GM06990 (cell line): Measurements from ENCODE around the gene EXOC3L4.

Experiments used
- DNase-seq: peaks from one replicate; pipeline ENCODE4 v3.0.0-alpha.2; 2011; ENCODE audit not compliant: insufficient read length; ENCODE audit errors: extremely low read depth
- H3K27me3 ChIP-seq: replicated peaks from 2 replicates; pipeline ENCODE4 v1.6.0; 2011; ENCODE audit warnings: low read length; ENCODE audit not compliant: control insufficient read depth, insufficient read depth
- H3K36me3 ChIP-seq: 2 replicates; pipeline ENCODE4 v1.5.1; 2011; ENCODE audit warnings: low read length; ENCODE audit not compliant: control insufficient read depth, insufficient read depth
- H3K4me3 ChIP-seq: replicated peaks from 2 replicates; pipeline ENCODE4 v1.5.1; 2011; ENCODE audit warnings: low read depth, mild to moderate bottlenecking, control low read depth, low read length
- TF ChIP-seq, protein P1 (sequence below): IDR thresholded peaks from 2 replicates; pipeline ENCODE4 v1.5.1; 2011; ENCODE audit warnings: low read length, control low read depth, mild to moderate bottlenecking, inconsistent platforms; ENCODE audit not compliant: insufficient read depth, poor library complexity, severe bottlenecking

The EXOC3L4 gene

DNA sequence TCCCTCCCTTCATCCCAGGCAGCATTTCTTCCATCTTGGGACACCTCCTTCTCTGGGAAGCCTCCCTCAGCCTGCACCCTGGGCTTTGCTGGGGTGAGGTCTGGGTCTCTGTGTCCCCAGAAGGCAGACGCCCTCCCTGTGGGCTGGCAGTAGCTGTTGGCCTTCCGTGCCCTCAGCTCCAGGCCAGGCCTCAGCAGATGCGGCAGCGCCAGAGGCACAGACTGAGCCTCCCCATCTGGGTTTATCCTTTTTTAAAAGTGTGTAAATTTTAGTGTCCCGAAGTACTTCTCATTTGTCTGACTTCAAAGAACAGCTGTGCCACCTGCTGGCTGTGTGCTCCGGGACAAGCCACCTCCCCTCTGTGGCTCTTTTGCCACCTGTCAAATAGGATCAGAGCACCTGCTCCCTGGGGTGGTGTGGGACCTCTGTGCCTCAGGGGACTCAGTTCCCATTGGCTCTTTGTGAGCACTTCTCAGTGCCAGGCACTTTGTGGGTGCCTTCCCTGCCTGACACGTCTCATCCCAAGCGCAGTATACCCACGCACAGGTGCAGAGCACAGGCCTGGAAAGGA, 11.1 kb downstream of the EXOC3L4 start:
- DNase-seq, result no peak
- Histone ChIP-seq H3K36me3 (no peaks in the 10 kb centered on the region), H3K4me3 (no peak overlapping the region), H3K27me3 (no peaks in the 10 kb centered on the region)
- TF ChIP-seq, protein P1, sequence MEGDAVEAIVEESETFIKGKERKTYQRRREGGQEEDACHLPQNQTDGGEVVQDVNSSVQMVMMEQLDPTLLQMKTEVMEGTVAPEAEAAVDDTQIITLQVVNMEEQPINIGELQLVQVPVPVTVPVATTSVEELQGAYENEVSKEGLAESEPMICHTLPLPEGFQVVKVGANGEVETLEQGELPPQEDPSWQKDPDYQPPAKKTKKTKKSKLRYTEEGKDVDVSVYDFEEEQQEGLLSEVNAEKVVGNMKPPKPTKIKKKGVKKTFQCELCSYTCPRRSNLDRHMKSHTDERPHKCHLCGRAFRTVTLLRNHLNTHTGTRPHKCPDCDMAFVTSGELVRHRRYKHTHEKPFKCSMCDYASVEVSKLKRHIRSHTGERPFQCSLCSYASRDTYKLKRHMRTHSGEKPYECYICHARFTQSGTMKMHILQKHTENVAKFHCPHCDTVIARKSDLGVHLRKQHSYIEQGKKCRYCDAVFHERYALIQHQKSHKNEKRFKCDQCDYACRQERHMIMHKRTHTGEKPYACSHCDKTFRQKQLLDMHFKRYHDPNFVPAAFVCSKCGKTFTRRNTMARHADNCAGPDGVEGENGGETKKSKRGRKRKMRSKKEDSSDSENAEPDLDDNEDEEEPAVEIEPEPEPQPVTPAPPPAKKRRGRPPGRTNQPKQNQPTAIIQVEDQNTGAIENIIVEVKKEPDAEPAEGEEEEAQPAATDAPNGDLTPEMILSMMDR, result peak; percentile 58

DNA sequence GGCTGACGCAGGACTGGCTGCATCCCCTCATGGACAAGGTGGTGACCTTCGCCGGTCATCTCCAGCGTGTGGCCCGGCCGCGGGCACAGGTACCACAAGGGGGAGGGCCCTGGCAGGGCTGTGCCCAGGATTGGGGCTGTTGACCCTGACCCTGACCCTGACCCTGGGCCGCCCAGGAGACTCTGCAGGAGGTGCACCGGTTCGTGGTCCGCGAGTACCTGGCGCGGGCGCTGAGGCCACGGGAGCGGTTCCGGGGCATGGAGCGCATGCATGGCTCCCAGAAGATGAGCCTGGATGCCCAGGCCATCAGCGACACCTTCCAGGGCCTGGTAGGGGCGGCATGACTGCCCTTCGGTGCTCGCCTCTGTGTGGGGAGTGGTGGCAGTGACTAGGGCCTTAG, 12.9 kb downstream of the EXOC3L4 start:
- Histone ChIP-seq H3K4me3 (no peak overlapping the region), H3K27me3 (no peaks in the 10 kb centered on the region), H3K36me3 (no peaks in the 10 kb centered on the region)
- DNase-seq, result no peak
- TF ChIP-seq, protein P1, result no peak

DNA sequence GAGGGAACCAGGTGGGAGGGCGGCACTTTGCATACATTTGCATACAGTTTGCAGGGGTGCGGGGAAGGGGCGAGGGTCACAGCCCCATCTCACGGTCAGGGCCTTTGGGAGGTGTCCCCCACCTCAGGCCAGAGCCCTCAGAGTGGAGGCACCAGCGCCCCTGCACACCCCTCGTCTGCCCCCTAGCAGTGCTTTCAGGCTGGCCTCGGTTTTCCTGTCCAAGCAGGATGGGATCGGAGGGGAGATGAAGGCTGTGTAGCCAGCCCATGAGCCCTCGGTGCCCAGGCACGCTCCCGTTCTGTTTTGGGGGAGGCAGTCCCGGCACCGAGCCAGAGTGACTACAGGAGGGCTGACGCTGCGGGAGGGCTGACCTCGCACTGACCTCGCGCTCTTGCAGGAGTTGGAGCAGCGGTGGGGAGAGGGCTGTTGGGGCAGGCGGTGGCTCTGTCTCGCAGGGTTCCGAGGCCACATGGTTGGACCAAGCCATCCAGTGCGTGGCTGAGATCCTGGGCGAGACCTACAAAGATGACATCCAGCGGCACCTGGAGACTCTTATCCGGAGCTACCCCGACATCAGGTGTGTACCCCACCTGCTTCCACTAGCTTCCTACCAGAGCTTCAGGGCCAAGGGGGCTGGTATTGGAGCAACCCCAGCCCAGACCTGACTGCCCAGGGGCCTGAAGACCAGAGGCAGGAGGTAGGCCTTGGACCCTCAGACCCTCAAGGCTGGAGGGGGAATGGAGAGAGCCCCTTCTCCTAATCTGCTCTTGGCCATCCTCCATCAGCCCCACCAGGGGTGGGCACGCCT, 13.6 kb downstream of the EXOC3L4 start:
- Histone ChIP-seq H3K4me3 (no peak overlapping the region), H3K36me3 (no peaks in the 10 kb centered on the region), H3K27me3 (no peaks in the 10 kb centered on the region)
- no peak for DNase-seq
- TF ChIP-seq, protein P1, result no peak

DNA sequence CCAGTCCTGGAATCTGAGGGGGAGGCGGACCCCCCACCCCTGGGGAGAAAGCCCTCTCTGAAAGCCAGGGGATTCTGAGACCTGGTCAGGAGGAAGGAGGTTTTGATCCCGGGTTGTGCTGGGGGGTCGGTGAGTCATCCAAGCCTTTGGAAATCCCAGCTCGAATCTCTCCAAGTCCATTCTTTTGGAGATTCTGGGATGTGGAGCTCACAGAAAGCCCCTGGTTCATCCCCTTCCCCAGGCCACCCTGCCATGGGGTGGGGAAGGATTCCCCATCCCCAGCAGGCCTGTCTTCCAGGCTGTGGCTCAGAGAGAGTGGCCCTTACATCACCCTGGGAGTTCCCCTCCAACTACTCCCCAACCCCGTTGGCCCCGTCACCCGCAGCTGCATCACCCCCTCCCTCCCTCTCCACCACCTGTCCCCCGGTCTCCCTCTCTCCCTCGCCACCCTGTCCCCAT, 14.3 kb downstream of the EXOC3L4 start:
- TF ChIP-seq, protein P1, result no peak
- no peak overlapping the region for H3K4me3 ChIP-seq
- peak; percentile 80 for DNase-seq
- H3K27me3 ChIP-seq, result no peaks in the 10 kb centered on the region
- no peaks in the 10 kb centered on the region for H3K36me3 ChIP-seq

DNA sequence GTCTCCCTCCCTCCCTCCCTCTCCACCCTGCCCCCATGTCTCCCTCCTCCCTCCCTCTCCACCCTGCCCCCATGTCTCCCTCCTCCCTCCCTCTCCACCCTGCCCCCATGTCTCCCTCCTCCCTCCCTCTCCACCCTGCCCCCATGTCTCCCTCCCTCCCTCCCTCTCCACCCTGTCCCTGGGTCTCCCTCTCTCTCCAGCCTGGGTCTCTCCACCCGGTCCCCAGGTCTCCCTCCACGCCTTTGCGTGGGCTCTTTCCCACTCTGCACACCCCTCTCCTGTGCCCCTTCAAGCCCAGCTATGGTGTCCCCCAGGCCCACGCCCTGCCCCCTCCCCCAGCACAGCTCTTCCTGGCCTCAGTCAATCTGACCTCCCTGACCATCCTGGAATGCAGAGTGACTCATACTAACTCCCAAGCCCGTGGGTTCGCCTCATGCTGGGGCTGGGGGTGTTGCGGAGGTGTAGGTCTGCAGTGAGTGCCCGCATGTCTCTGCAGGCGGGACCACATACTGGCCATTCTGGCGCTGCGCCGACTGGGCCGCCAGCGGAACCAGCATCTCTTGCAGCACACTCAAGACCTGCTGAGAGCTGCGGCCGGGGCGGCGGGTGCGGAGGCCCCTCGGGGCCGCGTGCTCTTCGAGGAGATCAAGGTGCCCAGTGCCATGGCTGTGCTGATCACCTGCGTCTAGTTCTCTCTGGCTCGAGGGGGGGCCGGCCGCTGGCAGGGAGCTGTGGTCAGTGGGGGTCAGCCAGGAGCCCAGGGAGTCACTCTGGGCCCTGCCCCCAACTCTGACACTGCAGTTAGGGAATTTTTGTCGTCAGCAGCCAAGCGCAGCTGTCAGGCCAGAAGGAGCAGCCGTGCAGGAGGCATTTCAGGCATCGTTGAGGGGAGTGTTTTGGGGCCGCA, 15.3 kb downstream of the EXOC3L4 start:
- DNase-seq, result no peak
- TF ChIP-seq, protein P1, result no peak
- Histone ChIP-seq H3K36me3 (no peaks in the 10 kb centered on the region), H3K4me3 (no peak overlapping the region), H3K27me3 (no peaks in the 10 kb centered on the region)
